IMR-90 (cell line): ENCODE measurements around the gene CHP1. TPM values are rescaled to one million over a fixed set of nuclear protein-coding genes. Genes with fewer than 3 reads are reported as not detected.

Experiments used
- ATAC-seq: fragments of 200-7000 bp; cut with Tn5 transposase; 2 replicates; pipeline ENCODE4 v1.9.1; 2020; ENCODE audit warnings: low read depth, mild to moderate bottlenecking, moderate library complexity
- BruUV-seq: library from RNA; stranded (reverse); fragments of 400-500 nt; replicated peaks from 2 replicates; lab custom pipeline; 2021; lab: Mats Ljungman, UMichigan
- CTCF ChIA-PET: fragments of 300-600 bp; formaldehyde crosslinking; extraction: SDS; loops from one replicate; lab custom pipeline; 2021; ENCODE audit warnings: antibody characterized with exemption; lab: Yijun Ruan, JAX
- POLR2A ChIA-PET: fragments of 300-600 bp; sonication (Branson Sonifier 250); formaldehyde crosslinking; loops from one replicate; lab custom pipeline; 2022; ENCODE audit warnings: antibody characterized with exemption; ENCODE audit not compliant: unreplicated experiment; lab: Charles Lee
- DNase-seq: peaks from one replicate; pipeline ENCODE4 v3.0.0; 2013
- H2AFZ ChIP-seq: replicated peaks from 2 replicates; pipeline ENCODE3; 2013; ENCODE audit warnings: low read length, mild to moderate bottlenecking; ENCODE audit not compliant: poor library complexity
- H2AK5ac ChIP-seq: 2 replicates; pipeline ENCODE4 v1.6.1; 2013; ENCODE audit warnings: low read depth, low read length, inconsistent platforms
- H2AK9ac ChIP-seq: replicated peaks from 2 replicates; pipeline ENCODE3; 2013; ENCODE audit warnings: mild to moderate bottlenecking, low read depth, low read length, moderate library complexity; ENCODE audit not compliant: poor library complexity
- H2BK120ac ChIP-seq: 2 replicates; pipeline ENCODE4 v1.6.1; 2013; ENCODE audit warnings: low read depth, low read length, inconsistent platforms
- H2BK15ac ChIP-seq: 3 replicates; pipeline ENCODE4 v1.6.1; 2013; ENCODE audit warnings: low read depth, low read length, inconsistent platforms
- H2BK20ac ChIP-seq: 2 replicates; pipeline ENCODE4 v1.6.1; 2013; ENCODE audit warnings: low read depth, mild to moderate bottlenecking, inconsistent platforms, low read length, moderate library complexity
- H2BK5ac ChIP-seq: 2 replicates; pipeline ENCODE4 v1.6.1; 2013; ENCODE audit warnings: mild to moderate bottlenecking, low read depth, low read length, inconsistent platforms; ENCODE audit not compliant: poor library complexity, severe bottlenecking
- H3K14ac ChIP-seq: replicated peaks from 2 replicates; pipeline ENCODE4 v1.6.1; 2013; ENCODE audit warnings: low read depth, low read length, inconsistent platforms
- H3K18ac ChIP-seq: 2 replicates; pipeline ENCODE4 v1.6.1; 2013; ENCODE audit warnings: low read depth, low read length, control low read depth
- H3K23ac ChIP-seq: 2 replicates; pipeline ENCODE4 v1.6.1; 2013; ENCODE audit warnings: low read depth, low read length, inconsistent platforms
- H3K27ac ChIP-seq: 2 replicates; pipeline ENCODE4 v1.5.1; 2013; ENCODE audit warnings: mild to moderate bottlenecking, control low read depth, low read length; ENCODE audit not compliant: insufficient read depth
- H3K27me3 ChIP-seq: 2 replicates; pipeline ENCODE4 v1.6.1; 2013; ENCODE audit warnings: low read length; ENCODE audit not compliant: control insufficient read depth, insufficient read depth
- H3K36me3 ChIP-seq: 2 replicates; pipeline ENCODE4 v1.6.1; 2013; ENCODE audit warnings: low read length, mixed read lengths; ENCODE audit not compliant: control insufficient read depth, insufficient read depth
- H3K4ac ChIP-seq: 2 replicates; pipeline ENCODE4 v1.6.1; 2013; ENCODE audit warnings: low read depth, low read length, inconsistent platforms
- H3K4me1 ChIP-seq: 2 replicates; pipeline ENCODE4 v1.6.1; 2013; ENCODE audit warnings: low read length, mixed read lengths; ENCODE audit not compliant: control insufficient read depth, insufficient read depth
- H3K4me2 ChIP-seq: 2 replicates; pipeline ENCODE4 v1.6.1; 2013; ENCODE audit warnings: low read depth, mild to moderate bottlenecking, control low read depth, low read length, moderate library complexity
- H3K4me3 ChIP-seq: 2 replicates; pipeline ENCODE4 v1.5.1; 2013; ENCODE audit warnings: low read depth, mild to moderate bottlenecking, control low read depth, low read length, moderate library complexity; ENCODE audit not compliant: insufficient read depth
- H3K56ac ChIP-seq: 2 replicates; pipeline ENCODE4 v1.6.1; 2013; ENCODE audit warnings: low read length, inconsistent platforms; ENCODE audit not compliant: insufficient read depth; ENCODE audit errors: extremely low read depth
- H3K79me1 ChIP-seq, 2 experiments: 2 replicates each; pipeline ENCODE4 v1.6.1; 2013; ENCODE audit warnings: low read length in 2 of 2, inconsistent platforms in 1 of 2, low read depth in 1 of 2
- H3K9ac ChIP-seq: 2 replicates; pipeline ENCODE4 v1.6.1; 2013; ENCODE audit warnings: low read depth, low read length, control low read depth
- H3K9me1 ChIP-seq: 2 replicates; pipeline ENCODE4 v1.6.1; 2013; ENCODE audit warnings: low read length, inconsistent platforms; ENCODE audit not compliant: insufficient read depth
- H3K9me3 ChIP-seq: 2 replicates; pipeline ENCODE4 v1.6.1; 2013; ENCODE audit warnings: low read length; ENCODE audit not compliant: control insufficient read depth, insufficient read depth
- H4K20me1 ChIP-seq: 2 replicates; pipeline ENCODE4 v1.6.1; 2013; ENCODE audit warnings: low read length, inconsistent platforms; ENCODE audit not compliant: insufficient read depth
- H4K5ac ChIP-seq: 2 replicates; pipeline ENCODE4 v1.6.1; 2013; ENCODE audit warnings: mild to moderate bottlenecking, low read depth, low read length, control low read depth
- H4K8ac ChIP-seq, 2 experiments: 2 replicates each; pipeline ENCODE4 v1.6.1; 2013; ENCODE audit warnings: low read depth in 2 of 2, low read length in 2 of 2, control low read depth in 1 of 2, inconsistent platforms in 1 of 2
- H4K91ac ChIP-seq: 2 replicates; pipeline ENCODE4 v1.6.1; 2013; ENCODE audit warnings: low read depth, low read length, inconsistent platforms; ENCODE audit not compliant: insufficient read depth
- BHLHE40 ChIP-seq: fragments of 150-350 bp; IDR thresholded peaks from 2 replicates; pipeline ENCODE4 v1.6.1; 2016; ENCODE audit warnings: mild to moderate bottlenecking, low read depth, low read length
- CHD1 ChIP-seq: IDR thresholded peaks from 2 replicates; pipeline ENCODE4 v1.6.1; 2012; ENCODE audit warnings: low read depth, low read length, improper control_type of control experiment
- FOS ChIP-seq: fragments of 150-350 bp; IDR thresholded peaks from 2 replicates; pipeline ENCODE4 v1.6.1; 2016; ENCODE audit warnings: low read depth, low read length
- MAFK ChIP-seq: IDR thresholded peaks from 2 replicates; pipeline ENCODE4 v1.6.1; 2012; ENCODE audit warnings: low read depth, low read length, improper control_type of control experiment
- MAZ ChIP-seq: IDR thresholded peaks from 2 replicates; pipeline ENCODE4 v1.6.1; 2012; ENCODE audit warnings: low read depth, mild to moderate bottlenecking, low read length, improper control_type of control experiment, moderate library complexity, borderline replicate concordance
- NFE2L2 ChIP-seq: fragments of 150-350 bp; IDR thresholded peaks from 2 replicates; pipeline ENCODE4 v1.6.1; 2016; ENCODE audit warnings: low read depth, mild to moderate bottlenecking, low read length
- POLR2A ChIP-seq: IDR thresholded peaks from 2 replicates; pipeline ENCODE4 v1.6.1; 2012; ENCODE audit warnings: mild to moderate bottlenecking, low read depth, low read length
- RFX5 ChIP-seq: IDR thresholded peaks from 2 replicates; pipeline ENCODE4 v1.8.0; 2012; ENCODE audit warnings: low read depth, mild to moderate bottlenecking, low read length, moderate library complexity
- SMC3 ChIP-seq: fragments of 150-350 bp; IDR thresholded peaks from 2 replicates; pipeline ENCODE4 v1.6.1; 2016; ENCODE audit warnings: low read depth, mild to moderate bottlenecking, antibody characterized with exemption, low read length, moderate library complexity
- WGBS, 2 experiments: methylation state at CpG; one replicate each; pipeline versions ENCODE4 v1.1.5 to v1.1.7; 2013; ENCODE audit warnings: missing lambda C conversion rate in 2 of 2; ENCODE audit not compliant: insufficient read length in 1 of 2; ENCODE audit errors: extremely low coverage in 2 of 2; 5-methylcytosine and 5-hydroxymethylcytosine counted together
- dilution Hi-C: fragments of 300-500 bp; cut with HindIII; formaldehyde crosslinking; loops from one replicate; pipeline ENCODE4 v1.14.3; 2018; ENCODE audit warnings: low sequenced_read_pairs; ENCODE audit not compliant: unreplicated experiment
- in situ Hi-C: fragments of 300-500 bp; cut with MboI; formaldehyde crosslinking; loops from 3 replicates; pipeline ENCODE4 v1.14.3; 2019; ENCODE audit warnings: low sequenced_read_pairs, inconsistent platforms, mixed read lengths
- intact Hi-C: fragments of 100-400 bp; cut with micrococcal nuclease; formaldehyde crosslinking; loops from 2 replicates; pipeline ENCODE4 v1.10.0; 2022
- polyA plus RNA-seq, 3 experiments: library from polyadenylated mRNA; depleted of rRNA; stranded (reverse); fragments of >200 nt; gene quantifications; 2 replicates each; pipeline ENCODE4 v1.2.3, GENCODE V29; 2012; ENCODE audit warnings: low replicate concordance in 1 of 3
- total RNA-seq: library from RNA; depleted of rRNA; stranded (reverse); fragments of >200 nt; gene quantifications from 2 replicates; pipeline ENCODE4 v1.2.3, GENCODE V29; 2012
- TF ChIP-seq, protein P1 (sequence below): conservative IDR thresholded peaks from 2 replicates; pipeline ENCODE4 v1.5.1; 2012; ENCODE audit warnings: mild to moderate bottlenecking, low read depth, low read length, improper control_type of control experiment
- TF ChIP-seq, protein P2 (sequence below): fragments of 150-350 bp; IDR thresholded peaks from 2 replicates; pipeline ENCODE4 v1.6.1; 2016; ENCODE audit warnings: low read depth, mild to moderate bottlenecking, low read length, moderate library complexity, borderline replicate concordance

Gene CHP1
- total and polyA plus RNA-seq, 2 of the 4 experiments (the other 2 are of a cell fraction), result 39.2 to 96.1 TPM

DNA sequence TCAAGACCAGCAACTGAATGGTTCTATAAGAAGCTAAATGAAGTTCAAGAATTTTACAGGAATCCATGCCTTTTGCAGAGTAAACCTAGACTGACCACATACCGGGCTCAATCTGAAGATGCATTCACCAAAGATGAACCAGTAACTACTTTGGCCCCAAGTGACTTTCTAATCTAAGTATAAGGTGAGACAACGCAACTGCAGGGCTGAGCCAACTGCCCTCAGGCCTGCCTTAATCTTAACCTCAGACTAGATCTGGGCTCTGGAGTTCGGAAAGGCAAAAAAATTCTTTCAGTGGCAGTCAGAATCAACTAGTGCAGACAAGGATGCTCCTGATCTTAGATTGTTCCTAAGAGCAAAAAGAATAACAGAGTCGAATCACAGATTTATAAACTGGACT, 48.8 kb upstream of the CHP1 start:
- Histone ChIP-seq H3K27ac (no peak overlapping the region; the same call in 1 of the 2 replicates), H4K20me1 (no peaks in the 10 kb centered on the region), H2AK9ac (no peak overlapping the region), H4K5ac (0 out of 2 replicates have a peak overlapping the region, but pooled peaks have one; percentile 39), H2BK5ac (no peak overlapping the region), H3K79me1 (no peaks in the 10 kb centered on the region), H3K56ac (no peak overlapping the region), H2AK5ac (no peak overlapping the region), H4K91ac (no peak overlapping the region), H3K4me3 (no peak overlapping the region), H2BK20ac (no peak overlapping the region), H2BK15ac (no peak overlapping the region), H3K4ac (no peak overlapping the region), H3K18ac (0 out of 2 replicates have a peak overlapping the region, but pooled peaks have one; percentile 56), H2AFZ (no peak overlapping the region), H3K9me1 (no peaks in the 10 kb centered on the region), H3K9ac (no peak overlapping the region), H4K8ac (0 out of 4 replicates have a peak overlapping the region, but pooled peaks of 1 of the 2 experiments have one; percentile 31), H3K4me1 (peaks cover 11% of the 10 kb centered on the region; the same call in 1 of the 2 replicates), H3K14ac (0 out of 2 replicates have a peak overlapping the region, but pooled peaks have one; percentile 21), H2BK120ac (peak overlapping the region; percentile 46; the same call in 1 of the 2 replicates), H3K23ac (peak overlapping the region; percentile 52; the same call in 1 of the 2 replicates), H3K27me3 (no peaks in the 10 kb centered on the region), H3K9me3 (no peaks in the 10 kb centered on the region), H3K36me3 (no peaks in the 10 kb centered on the region), H3K4me2 (no peak overlapping the region)
- ATAC-seq (peak; percentile 9; the same call in 1 of the 2 replicates), DNase-seq (no peak)
- POLR2A ChIA-PET, result interaction anchor here (0.7 kb wide), 1 partner anchor 90 kb away, joined by 12 read pairs; no protein-coding TSS in a partner anchor
- BruUV-seq, result no TSS peak
- WGBS, 2 experiments, result no CpG with 5 or more reads among the region's 4 CpGs
- CTCF ChIA-PET, result no interaction called here
- in situ Hi-C loops (no loop called here), intact Hi-C loops (loop anchor here (2.0 to 5.0 kb wide), 2 partner anchors 65 to 80 kb away; partner anchors contain the start of gene INO80), dilution Hi-C loops (no loop called here)
- TF ChIP-seq RFX5, result no peak
- TF ChIP-seq BHLHE40, result no peak
- no peak for TF ChIP-seq POLR2A
- TF ChIP-seq FOS, result no peak
- no peak for TF ChIP-seq SMC3
- TF ChIP-seq, protein P1, sequence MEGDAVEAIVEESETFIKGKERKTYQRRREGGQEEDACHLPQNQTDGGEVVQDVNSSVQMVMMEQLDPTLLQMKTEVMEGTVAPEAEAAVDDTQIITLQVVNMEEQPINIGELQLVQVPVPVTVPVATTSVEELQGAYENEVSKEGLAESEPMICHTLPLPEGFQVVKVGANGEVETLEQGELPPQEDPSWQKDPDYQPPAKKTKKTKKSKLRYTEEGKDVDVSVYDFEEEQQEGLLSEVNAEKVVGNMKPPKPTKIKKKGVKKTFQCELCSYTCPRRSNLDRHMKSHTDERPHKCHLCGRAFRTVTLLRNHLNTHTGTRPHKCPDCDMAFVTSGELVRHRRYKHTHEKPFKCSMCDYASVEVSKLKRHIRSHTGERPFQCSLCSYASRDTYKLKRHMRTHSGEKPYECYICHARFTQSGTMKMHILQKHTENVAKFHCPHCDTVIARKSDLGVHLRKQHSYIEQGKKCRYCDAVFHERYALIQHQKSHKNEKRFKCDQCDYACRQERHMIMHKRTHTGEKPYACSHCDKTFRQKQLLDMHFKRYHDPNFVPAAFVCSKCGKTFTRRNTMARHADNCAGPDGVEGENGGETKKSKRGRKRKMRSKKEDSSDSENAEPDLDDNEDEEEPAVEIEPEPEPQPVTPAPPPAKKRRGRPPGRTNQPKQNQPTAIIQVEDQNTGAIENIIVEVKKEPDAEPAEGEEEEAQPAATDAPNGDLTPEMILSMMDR, result no peak
- TF ChIP-seq, protein P2, sequence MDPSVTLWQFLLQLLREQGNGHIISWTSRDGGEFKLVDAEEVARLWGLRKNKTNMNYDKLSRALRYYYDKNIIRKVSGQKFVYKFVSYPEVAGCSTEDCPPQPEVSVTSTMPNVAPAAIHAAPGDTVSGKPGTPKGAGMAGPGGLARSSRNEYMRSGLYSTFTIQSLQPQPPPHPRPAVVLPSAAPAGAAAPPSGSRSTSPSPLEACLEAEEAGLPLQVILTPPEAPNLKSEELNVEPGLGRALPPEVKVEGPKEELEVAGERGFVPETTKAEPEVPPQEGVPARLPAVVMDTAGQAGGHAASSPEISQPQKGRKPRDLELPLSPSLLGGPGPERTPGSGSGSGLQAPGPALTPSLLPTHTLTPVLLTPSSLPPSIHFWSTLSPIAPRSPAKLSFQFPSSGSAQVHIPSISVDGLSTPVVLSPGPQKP, result no peak
- no peak for TF ChIP-seq MAFK
- no peak for TF ChIP-seq MAZ
- no peak for TF ChIP-seq CHD1
- no peak for TF ChIP-seq NFE2L2
